Astrocyte of the cerebellum (primary cell): ENCODE data around the gene HBG1.

Experiments
- DNase-seq: peaks from one replicate; pipeline ENCODE4 v3.0.0-alpha.2; 2011; ENCODE audit warnings: low read depth
- H3K4me3 ChIP-seq: 2 replicates; pipeline ENCODE4 v1.5.1; 2011; ENCODE audit warnings: mild to moderate bottlenecking, low read depth, low read length, moderate library complexity
- in situ Hi-C: cut with HindIII; loops from 2 replicates; pipeline ENCODE4 v1.10.0; 2017; ENCODE audit warnings: low sequenced_read_pairs
- TF ChIP-seq, protein P1 (sequence below): IDR thresholded peaks from 2 replicates; pipeline ENCODE4 v1.5.1; 2012; ENCODE audit warnings: low read length, low read depth, moderate library complexity, mild to moderate bottlenecking; ENCODE audit errors: missing control alignments

Gene HBG1

DNA sequence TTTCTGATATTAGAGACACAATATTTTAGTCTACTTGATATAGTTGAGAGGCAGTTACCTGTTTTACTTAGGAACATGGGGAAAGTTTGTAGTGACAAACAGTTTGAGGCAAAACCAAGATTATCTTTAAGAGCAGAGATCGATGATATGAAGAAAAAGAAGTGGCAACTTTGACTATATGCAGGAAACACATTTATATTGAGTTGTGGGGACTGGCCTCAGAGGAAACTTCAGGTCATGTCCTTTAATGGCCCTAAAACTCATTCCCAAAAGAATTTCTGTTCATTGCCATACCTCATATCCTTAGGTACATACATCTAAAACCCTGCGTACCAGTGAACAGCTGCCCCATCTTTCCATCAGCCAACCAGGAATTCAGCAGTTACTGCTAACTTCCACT, 4.5 kb downstream of the HBG1 start:
- TF ChIP-seq, protein P1, sequence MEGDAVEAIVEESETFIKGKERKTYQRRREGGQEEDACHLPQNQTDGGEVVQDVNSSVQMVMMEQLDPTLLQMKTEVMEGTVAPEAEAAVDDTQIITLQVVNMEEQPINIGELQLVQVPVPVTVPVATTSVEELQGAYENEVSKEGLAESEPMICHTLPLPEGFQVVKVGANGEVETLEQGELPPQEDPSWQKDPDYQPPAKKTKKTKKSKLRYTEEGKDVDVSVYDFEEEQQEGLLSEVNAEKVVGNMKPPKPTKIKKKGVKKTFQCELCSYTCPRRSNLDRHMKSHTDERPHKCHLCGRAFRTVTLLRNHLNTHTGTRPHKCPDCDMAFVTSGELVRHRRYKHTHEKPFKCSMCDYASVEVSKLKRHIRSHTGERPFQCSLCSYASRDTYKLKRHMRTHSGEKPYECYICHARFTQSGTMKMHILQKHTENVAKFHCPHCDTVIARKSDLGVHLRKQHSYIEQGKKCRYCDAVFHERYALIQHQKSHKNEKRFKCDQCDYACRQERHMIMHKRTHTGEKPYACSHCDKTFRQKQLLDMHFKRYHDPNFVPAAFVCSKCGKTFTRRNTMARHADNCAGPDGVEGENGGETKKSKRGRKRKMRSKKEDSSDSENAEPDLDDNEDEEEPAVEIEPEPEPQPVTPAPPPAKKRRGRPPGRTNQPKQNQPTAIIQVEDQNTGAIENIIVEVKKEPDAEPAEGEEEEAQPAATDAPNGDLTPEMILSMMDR: no peak
- in situ Hi-C loops: no loop called here
- H3K4me3 ChIP-seq: no peak overlapping the region
- no peak for DNase-seq

GRCh38 chr11:5243816-5244180, 5.9 kb downstream of the HBG1 start:
- in situ Hi-C loops: no loop called here
- TF ChIP-seq, protein P1: no peak
- H3K4me3 ChIP-seq: no peak overlapping the region
- no peak for DNase-seq

DNA sequence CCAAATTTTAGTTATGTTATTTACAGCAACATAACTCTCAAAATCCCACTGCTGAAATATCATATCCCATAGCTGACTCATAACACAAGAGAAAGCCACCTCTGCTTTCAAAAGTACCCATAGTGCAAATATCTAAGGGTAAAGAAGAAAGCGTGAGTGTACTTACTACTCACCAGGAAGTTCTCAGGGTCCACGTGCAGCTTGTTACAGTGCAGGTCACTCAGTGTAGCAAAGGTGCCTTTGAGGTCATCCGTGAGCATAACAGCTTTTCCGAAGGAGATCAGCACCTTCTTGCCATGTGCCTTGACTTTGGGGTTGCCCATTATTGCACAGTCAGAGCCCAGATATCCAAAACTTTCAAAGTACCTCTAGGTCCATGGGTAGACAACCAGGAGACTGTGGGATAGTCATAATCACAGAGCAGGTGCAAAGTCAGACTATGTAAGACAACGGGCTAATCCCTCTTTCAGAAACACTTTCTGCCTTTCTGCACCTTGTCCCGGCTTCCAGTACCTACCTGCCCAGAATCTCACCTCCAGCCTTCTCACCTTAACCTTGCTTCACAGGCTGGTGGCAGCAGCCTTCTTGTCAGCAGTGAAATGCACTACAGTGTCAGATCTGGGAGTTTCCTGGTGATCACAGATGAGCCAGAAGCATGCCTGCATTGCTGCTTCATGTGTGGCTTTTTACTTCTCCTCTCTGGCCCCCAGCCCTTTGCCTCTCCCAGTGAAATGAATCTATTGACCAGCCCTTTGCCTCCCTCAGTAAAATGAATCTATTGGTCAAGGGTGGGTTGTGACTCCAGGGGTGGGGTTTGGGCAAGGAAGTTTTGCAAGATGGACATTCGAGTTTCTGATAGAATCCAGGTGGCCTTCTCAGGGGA, 6.5 kb downstream of the HBG1 start:
- no peak overlapping the region for H3K4me3 ChIP-seq
- TF ChIP-seq, protein P1: no peak
- DNase-seq: no peak
- in situ Hi-C loops: no loop called here

DNA sequence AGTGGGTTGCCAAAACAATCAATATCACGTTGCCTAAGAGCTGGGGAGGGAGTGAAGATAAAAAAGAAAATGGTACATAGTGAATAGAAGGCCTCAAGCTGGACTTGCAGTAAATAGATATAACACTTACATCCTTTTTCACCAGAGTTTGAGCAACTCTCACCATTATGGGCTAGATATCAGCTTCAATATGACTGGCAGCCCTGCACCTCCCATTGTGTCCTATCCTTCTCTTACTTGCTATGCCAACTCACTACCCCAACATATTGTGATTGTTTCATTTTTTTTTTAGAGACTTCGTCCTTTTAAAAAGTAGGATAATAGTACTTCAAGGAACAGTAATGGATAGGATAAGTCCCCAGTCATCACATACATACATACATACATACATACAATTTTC, 7.4 kb downstream of the HBG1 start:
- TF ChIP-seq, protein P1: no peak
- no peak overlapping the region for H3K4me3 ChIP-seq
- in situ Hi-C loops: no loop called here
- DNase-seq: no peak

DNA sequence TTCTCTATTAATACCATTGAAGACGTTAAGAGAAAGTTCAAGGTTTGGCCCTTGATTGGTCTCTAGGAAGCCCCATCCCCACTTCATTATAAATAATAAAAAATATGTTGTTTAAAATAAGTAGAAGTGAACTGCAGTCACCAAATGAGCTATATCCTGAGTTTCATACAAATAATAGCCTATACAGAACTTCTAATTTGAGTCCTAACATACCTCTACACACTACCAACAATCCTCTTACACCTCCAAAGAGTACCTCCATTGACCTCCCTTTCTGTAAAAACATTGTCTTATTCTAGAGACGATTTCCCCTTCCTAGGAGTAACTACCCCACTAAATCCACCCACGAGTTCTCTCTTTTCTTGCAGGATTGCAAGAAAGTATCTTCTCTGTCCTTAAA, 8.2 kb downstream of the HBG1 start:
- H3K4me3 ChIP-seq: no peak overlapping the region
- in situ Hi-C loops: no loop called here
- TF ChIP-seq, protein P1: no peak
- DNase-seq: no peak

GRCh38 chr11:5240458-5240857, 9.2 kb downstream of the HBG1 start:
- in situ Hi-C loops: no loop called here
- TF ChIP-seq, protein P1: no peak
- no peak overlapping the region for H3K4me3 ChIP-seq
- DNase-seq: no peak
